DND-41 (cell line): ENCODE measurements around the gene SLC5A5.

Source experiments
- EZH2 ChIP-seq: IDR thresholded peaks from 3 replicates; pipeline ENCODE4 v1.6.1; 2012; ENCODE audit warnings: borderline replicate concordance, low read depth, mild to moderate bottlenecking, moderate library complexity, low read length, inconsistent platforms; ENCODE audit not compliant: severe bottlenecking
- TF ChIP-seq, protein P1 (sequence below): IDR thresholded peaks from 2 replicates; pipeline ENCODE4 v1.5.1; 2012; ENCODE audit warnings: borderline replicate concordance, low read length, moderate library complexity, mild to moderate bottlenecking; ENCODE audit not compliant: poor library complexity, severe bottlenecking; ENCODE audit errors: extremely low read depth

- TF ChIP-seq, protein P1, sequence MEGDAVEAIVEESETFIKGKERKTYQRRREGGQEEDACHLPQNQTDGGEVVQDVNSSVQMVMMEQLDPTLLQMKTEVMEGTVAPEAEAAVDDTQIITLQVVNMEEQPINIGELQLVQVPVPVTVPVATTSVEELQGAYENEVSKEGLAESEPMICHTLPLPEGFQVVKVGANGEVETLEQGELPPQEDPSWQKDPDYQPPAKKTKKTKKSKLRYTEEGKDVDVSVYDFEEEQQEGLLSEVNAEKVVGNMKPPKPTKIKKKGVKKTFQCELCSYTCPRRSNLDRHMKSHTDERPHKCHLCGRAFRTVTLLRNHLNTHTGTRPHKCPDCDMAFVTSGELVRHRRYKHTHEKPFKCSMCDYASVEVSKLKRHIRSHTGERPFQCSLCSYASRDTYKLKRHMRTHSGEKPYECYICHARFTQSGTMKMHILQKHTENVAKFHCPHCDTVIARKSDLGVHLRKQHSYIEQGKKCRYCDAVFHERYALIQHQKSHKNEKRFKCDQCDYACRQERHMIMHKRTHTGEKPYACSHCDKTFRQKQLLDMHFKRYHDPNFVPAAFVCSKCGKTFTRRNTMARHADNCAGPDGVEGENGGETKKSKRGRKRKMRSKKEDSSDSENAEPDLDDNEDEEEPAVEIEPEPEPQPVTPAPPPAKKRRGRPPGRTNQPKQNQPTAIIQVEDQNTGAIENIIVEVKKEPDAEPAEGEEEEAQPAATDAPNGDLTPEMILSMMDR = no peak
- TF ChIP-seq EZH2 = no peak
These were observed 54.3 kb downstream of the SLC5A5 start for GRCh38 chr19:17926044-17926443.
